Activated gamma-delta T cell (primary cell): ENCODE data around the gene SLC66A2.

ENCODE experiments used
- DNase-seq: peaks from one replicate; lab custom pipeline; 2025; lab: John Stamatoyannopoulos, UW

Gene SLC66A2

DNA sequence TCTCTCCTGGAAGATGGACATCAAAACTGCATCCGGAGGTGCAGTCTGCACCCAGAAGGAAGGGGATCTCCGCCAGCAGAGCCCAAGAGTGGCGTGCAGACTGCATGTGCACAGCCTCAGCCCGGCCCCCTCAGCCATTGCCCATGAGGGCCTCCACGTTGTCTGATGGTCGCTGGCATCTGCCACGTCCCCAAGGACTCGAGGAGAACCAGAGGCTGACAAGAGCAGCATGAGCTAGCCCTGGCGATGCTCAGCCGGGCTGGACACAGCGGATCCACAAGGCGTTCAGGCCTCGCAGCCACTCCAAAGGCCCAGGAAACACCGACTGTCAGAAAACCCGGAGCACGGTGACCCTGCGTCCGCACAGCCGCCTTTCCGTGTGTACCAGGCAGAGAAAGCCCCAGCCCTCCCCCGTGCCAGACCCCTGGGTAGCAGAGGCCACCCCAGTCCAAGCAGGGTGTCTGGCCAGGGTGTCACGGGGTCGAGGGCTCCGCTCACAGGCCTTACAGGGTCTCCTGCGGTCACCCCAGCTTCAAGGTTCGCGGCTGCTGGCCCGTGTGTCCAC is 48.3 kb downstream of the SLC66A2 start:
- no peak for DNase-seq

GRCh38 chr18:79902640-79903039 is 48.8 kb downstream of the SLC66A2 start:
- no peak for DNase-seq

GRCh38 chr18:79902075-79902474 is 49.4 kb downstream of the SLC66A2 start:
- DNase-seq: no peak

- DNase-seq: no peak
Measured at GRCh38 chr18:79901665-79902064, 49.8 kb downstream of the SLC66A2 start.

DNA sequence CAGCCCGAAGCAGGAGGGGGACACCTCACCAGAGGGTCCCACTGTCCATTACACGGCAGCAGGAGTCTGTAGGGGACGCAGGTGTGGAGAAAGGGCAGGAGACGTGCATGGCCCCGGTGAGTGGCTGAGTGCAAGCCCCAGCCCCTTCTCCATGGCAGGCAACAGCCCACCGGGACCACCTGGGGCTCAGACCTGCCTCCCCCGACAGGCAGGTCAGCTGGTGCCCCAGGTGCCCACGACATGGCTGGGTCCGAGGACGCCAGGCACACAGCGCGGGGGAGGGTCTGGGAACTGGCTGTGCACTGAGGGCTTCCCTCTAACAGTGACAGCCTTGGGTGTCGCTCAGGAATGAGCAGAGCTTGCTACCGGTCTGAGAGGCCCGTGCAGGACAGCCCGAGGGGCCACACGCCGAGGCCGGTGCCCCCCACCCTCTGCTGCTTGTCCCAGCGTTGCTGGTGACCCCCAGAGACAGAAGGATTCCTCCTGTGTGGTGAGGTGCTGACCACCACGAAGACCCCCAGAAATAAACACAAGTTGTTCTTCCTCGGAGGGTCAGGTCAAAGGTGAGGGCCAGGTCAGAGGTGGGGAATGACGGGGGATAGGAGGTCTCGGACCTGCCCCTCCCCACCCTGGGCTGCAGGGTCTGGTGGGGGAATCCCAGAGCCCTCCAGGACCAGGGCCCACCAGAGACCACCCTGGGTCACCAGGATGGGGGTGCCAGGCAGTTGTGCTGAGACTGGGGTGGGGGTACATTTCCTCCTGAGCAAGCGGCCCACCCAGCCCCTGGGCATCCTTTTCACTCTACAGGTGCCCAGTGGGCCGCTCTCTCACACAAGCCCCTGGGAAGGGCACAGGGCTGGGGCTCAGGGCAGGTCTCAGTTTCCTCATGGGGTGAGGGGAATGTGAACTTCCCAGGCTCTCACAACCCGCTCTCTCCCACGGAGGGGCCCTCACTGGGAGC is 50.6 kb downstream of the SLC66A2 start:
- DNase-seq: no peak

- no peak for DNase-seq
Measured at GRCh38 chr18:79899609-79900445, 51.6 kb downstream of the SLC66A2 start.

DNA sequence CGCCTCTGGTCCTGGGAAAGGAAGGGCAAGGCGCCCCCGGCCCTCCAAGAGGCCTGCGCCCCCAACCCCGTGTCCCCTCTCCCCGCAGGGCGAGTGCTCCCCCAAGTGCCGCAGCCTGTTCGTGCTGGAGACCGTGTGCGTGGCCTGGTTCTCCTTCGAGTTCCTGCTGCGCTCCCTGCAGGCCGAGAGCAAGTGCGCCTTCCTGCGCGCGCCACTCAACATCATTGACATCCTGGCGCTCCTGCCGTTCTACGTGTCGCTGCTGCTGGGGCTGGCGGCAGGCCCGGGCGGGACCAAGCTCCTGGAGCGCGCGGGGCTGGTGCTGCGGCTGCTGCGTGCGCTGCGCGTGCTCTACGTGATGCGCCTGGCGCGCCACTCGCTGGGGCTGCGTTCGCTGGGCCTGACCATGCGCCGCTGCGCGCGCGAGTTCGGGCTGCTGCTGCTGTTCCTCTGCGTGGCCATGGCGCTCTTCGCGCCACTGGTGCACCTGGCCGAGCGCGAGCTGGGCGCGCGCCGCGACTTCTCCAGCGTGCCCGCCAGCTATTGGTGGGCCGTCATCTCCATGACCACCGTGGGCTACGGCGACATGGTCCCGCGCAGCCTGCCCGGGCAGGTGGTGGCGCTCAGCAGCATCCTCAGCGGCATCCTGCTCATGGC is 52.4 kb downstream of the SLC66A2 start:
- no peak for DNase-seq

DNA sequence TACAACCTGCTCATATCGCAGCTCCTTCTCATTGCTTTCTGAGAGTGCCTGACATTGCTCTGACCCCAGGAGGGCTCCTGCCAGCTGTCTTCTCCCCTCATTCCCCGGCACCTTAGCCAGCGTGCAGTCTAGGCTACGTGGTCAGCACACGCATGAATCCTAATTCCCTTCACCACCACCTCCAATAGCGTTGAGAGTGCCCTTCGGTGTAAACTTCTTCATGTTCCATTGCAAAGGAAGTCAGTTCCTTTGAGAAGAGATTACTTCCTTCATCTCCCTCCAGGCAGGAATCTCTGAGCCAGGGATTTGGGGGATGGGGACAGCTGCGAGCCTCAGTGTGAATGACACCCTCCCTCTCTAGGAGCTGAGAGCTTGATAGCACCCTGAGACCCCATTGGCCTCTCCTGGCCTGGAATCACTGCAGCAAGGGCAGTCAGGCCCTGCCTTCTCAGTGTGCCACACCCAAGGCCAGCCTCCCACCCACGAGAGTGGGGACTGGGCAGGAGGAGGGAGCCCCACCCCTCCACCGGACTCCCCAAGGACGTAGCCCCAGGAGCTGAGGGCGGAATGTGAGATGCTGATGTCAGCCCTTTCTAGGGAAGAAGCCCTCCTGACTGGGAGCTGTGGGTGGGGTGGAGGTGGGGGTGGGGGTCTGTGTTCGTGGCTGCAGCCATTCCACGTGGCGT is 53.4 kb downstream of the SLC66A2 start:
- DNase-seq: no peak

- DNase-seq: no peak
Measured at GRCh38 chr18:79896738-79897137, 54.7 kb downstream of the SLC66A2 start.

DNA sequence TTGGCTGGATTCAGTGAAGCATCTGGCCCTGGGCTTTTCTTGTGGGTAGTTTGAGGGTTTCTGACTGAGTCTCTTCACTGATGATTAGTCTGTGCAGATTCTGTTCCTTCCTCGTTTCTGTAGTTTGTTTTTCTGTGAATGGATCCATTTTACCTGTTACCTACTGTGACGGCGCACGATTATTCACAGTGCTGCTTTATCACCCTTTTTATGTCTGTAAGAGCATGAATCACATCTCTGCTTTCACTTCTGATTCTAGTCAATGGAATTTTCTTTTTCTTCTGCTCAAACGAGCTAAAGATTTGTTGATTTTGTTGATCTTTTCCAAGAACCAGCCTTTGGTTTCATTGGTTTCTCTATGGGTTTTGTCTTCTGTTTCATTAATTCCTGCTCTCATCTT is 60.8 kb downstream of the SLC66A2 start:
- DNase-seq: no peak

- DNase-seq: no peak
Measured at GRCh38 chr18:79889569-79889968, 61.9 kb downstream of the SLC66A2 start.

DNA sequence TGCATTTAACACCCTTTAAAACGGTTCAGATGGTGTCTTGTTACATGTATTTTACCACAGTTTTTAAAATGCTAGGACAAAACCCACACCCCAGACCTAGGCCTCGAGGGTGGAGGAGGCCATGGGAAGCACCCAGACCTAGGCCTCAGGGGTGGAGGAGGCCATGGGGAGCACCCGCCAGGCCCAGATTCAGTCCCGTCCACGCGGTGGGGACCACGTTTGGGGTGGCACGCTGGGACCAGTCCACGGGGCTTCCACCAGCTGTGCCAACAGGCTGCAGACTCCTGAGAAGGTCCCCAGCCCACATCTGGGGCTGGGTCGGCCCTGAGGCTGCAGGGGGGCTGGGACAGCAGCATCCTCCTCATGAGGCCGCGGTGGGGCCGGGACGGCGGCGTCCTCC is 63.4 kb downstream of the SLC66A2 start:
- DNase-seq: no peak

DNA sequence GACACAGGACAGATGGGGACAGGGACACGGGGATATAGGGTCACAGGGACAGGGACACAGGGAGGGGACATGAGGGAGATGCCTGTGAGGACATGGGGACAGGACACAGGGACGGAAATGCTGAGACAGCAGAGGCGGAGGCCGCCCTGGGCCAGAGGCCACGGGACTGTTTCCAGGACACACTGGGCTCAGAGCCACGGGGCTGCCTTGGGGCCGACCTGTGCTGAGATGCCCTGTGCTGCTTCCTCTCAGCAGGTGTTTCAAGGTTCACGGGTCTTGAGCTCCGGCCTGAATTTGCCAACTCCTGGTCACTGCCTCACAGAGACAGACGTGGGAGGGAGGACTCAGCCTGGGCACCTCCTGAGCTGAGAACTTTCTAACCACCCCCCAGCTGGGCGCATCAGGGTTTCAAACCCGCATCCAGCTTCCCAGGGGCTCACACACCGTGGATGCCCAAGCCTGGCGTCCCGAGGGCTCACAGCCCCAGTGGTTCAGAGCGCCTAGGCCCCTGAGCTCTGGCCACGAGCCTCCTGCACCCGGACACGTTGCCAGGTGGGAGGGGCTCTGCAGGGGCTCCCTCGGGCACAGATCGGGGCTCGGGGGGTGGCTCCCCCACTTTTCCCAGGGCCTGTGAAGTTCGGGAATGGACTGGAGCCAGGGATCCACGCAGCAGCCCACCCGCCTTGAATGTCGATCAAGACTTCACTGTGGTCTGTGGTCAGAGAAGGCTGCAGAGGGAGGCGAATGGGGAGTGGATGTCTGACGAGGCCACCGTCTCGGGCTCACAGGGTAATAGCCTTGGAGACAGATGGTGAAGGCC is 64.1 kb downstream of the SLC66A2 start:
- DNase-seq: no peak

- DNase-seq: no peak
Measured at GRCh38 chr18:79884963-79885728, 66.3 kb downstream of the SLC66A2 start.

DNA sequence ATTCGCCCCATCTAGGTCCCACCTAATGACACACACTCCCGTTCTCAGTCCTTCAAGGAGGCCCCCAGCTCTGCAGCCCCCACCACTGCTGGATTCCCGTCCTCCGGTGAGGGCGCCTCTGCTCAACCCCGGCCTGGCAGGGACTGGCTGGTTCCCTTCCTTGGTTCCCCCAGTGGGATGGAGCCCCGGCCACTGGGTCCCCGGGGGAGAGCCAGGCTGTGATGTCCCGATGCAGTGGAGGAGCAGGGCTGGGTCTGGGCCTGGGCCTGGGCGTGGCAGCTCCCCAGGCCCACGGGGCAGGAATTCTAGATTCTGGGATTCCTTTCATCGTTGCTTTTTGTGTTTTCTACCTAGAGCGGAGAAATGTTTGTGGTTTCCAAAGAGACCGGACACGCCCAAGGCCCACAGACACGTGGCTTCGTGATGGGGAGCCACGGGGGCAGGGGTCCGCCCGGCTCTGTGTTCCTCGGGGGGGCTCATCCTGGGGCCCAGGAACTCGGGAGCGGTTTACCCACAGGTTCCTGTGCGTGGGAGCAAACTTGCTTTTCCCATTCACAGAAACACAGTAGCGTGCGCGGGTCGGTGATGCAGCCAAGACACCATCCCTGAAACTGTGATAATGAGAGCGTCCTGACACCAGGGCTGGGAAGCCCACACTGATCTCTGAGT is 67.0 kb downstream of the SLC66A2 start:
- no peak for DNase-seq

GRCh38 chr18:79883461-79884293 is 67.8 kb downstream of the SLC66A2 start:
- DNase-seq: no peak

DNA sequence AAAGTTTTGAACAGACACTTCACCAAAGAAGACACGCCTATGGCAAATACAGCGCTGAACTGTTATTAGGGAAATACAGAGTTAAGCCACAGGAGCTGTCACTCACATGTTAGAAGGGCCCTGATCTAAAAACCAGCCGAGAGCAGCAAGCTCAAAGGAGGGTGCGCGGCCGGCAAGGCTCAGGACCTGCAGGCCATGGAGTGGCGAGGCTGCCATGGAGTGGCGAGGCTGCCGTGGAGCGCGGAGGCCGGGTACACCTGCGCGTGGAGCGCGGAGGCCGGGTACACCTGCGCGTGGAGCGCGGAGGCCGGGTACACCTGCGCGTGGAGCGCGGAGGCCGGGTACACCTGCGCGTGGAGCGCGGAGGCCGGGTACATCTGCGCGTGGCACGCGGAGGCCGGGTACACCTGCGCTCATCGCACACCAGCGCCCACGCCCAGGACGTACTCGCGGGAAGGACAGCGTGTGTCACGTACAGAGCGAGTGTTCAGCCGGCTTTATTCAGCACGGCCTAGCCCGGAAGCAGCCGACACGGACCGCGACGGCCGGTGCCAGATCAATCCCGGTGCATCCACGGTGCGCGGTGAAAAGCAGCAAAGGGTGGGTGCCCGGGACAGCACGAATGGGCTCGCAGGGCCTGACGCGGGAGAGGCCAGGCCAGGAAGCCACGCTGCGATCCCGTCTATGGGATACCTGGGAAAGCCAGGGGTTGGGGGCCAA is 68.8 kb downstream of the SLC66A2 start:
- DNase-seq: no peak

- DNase-seq: no peak
Measured at GRCh38 chr18:79881695-79882094, 69.8 kb downstream of the SLC66A2 start.
